Nephron (organoid): ENCODE results near the gene USP5.
"Not testable (repeated sequence)": the region's sequence is repeated elsewhere in the genome, so short reads cannot be mapped to it uniquely, and the experiment has no call there.

ENCODE experiments used
- H3K27ac Mint-ChIP-seq, 3 experiments: 2 replicates each; pipeline ENCODE4 v1.8.0; 2020; ENCODE audit warnings: mixed read lengths in 3 of 3, mild to moderate bottlenecking in 2 of 3, moderate library complexity in 1 of 3
- H3K27me3 Mint-ChIP-seq: 2 replicates; pipeline ENCODE4 v1.8.0; 2021; ENCODE audit warnings: low read depth, mild to moderate bottlenecking, moderate library complexity, mixed read lengths
- H3K36me3 Mint-ChIP-seq: 2 replicates; pipeline ENCODE4 v1.8.0; 2020; ENCODE audit warnings: low read depth, mixed read lengths
- H3K4me1 Mint-ChIP-seq: 2 replicates; pipeline ENCODE4 v1.8.0; 2020; ENCODE audit warnings: mixed read lengths
- H3K4me3 Mint-ChIP-seq, 3 experiments: 2 replicates each; pipeline ENCODE4 v1.8.0; 2020; ENCODE audit warnings: mild to moderate bottlenecking in 3 of 3, mixed read lengths in 3 of 3, moderate library complexity in 2 of 3
- H3K9me3 Mint-ChIP-seq: 2 replicates; pipeline ENCODE4 v1.8.0; 2020; ENCODE audit warnings: mixed read lengths
- CTCF ChIP-seq, 3 experiments: fragments of 200-600 bp; sonication (generic); IDR thresholded peaks; one replicate each; pipeline ENCODE4 v1.5.0; 2021; ENCODE audit warnings: antibody characterized with exemption in 3 of 3; ENCODE audit not compliant: unreplicated experiment in 3 of 3

USP5 gene

GRCh38 chr12:6890789-6891645 is 39.1 kb downstream of the USP5 start:
- peak overlapping the region; percentile 81 to 89 (median 88) for H3K4me3 Mint-ChIP-seq
- no peaks in the 10 kb centered on the region for H3K9me3 Mint-ChIP-seq
- peak; percentile 93 to 95 (median 94) for TF ChIP-seq CTCF (IDR thresholded peaks at IDR 0.05; ENCODE audit: unreplicated experiment in 3 of 3)
- peaks cover 9% of the 10 kb centered on the region for H3K4me1 Mint-ChIP-seq
- no peaks in the 10 kb centered on the region for H3K36me3 Mint-ChIP-seq
- peaks cover 4% of the 10 kb centered on the region for H3K27me3 Mint-ChIP-seq
- H3K27ac Mint-ChIP-seq = peak overlapping the region; percentile 98 to 99 (median 99)

GRCh38 chr12:6891646-6892001 is 39.7 kb downstream of the USP5 start:
- Mint-ChIP-seq H3K27me3 (peaks cover 4% of the 10 kb centered on the region), H3K36me3 (no peaks in the 10 kb centered on the region), H3K27ac (peak overlapping the region; percentile 98 to 99 (median 99)), H3K4me3 (peak overlapping the region; percentile 81 to 89 (median 88)), H3K4me1 (peaks cover 5% of the 10 kb centered on the region), H3K9me3 (no peaks in the 10 kb centered on the region)
- no peak for TF ChIP-seq CTCF (IDR thresholded peaks at IDR 0.05; ENCODE audit: unreplicated experiment in 3 of 3)

GRCh38 chr12:6892683-6893082 is 40.7 kb downstream of the USP5 start:
- H3K36me3 Mint-ChIP-seq, H3K9me3 Mint-ChIP-seq, H3K4me1 Mint-ChIP-seq, H3K27me3 Mint-ChIP-seq: not testable (repeated sequence)
- peak overlapping the region; percentile 31 to 64 (median 58) for H3K4me3 Mint-ChIP-seq
- peak overlapping the region; percentile 98 to 99 (median 99) for H3K27ac Mint-ChIP-seq

GRCh38 chr12:6894321-6894720 is 42.4 kb downstream of the USP5 start:
- H3K4me1 Mint-ChIP-seq = peaks cover 5% of the 10 kb centered on the region
- H3K4me3 Mint-ChIP-seq = no peak overlapping the region
- H3K9me3 Mint-ChIP-seq = no peaks in the 10 kb centered on the region
- no peaks in the 10 kb centered on the region for H3K36me3 Mint-ChIP-seq
- H3K27me3 Mint-ChIP-seq = peaks cover 4% of the 10 kb centered on the region
- TF ChIP-seq CTCF (IDR thresholded peaks at IDR 0.05; ENCODE audit: unreplicated experiment in 3 of 3) = no peak
- H3K27ac Mint-ChIP-seq = no peak overlapping the region

GRCh38 chr12:6896846-6897435 is 45.0 kb downstream of the USP5 start:
- H3K9me3 Mint-ChIP-seq = no peaks in the 10 kb centered on the region
- no peaks in the 10 kb centered on the region for H3K36me3 Mint-ChIP-seq
- H3K27me3 Mint-ChIP-seq = no peaks in the 10 kb centered on the region
- no peak overlapping the region for H3K4me3 Mint-ChIP-seq
- H3K4me1 Mint-ChIP-seq = no peaks in the 10 kb centered on the region
- H3K27ac Mint-ChIP-seq = no peak overlapping the region
- TF ChIP-seq CTCF (IDR thresholded peaks at IDR 0.05; ENCODE audit: unreplicated experiment in 3 of 3) = no peak

- H3K9me3 Mint-ChIP-seq = no peaks in the 10 kb centered on the region
- TF ChIP-seq CTCF (IDR thresholded peaks at IDR 0.05; ENCODE audit: unreplicated experiment in 3 of 3) = no peak
- no peaks in the 10 kb centered on the region for H3K36me3 Mint-ChIP-seq
- no peaks in the 10 kb centered on the region for H3K27me3 Mint-ChIP-seq
- H3K4me3 Mint-ChIP-seq = no peak overlapping the region
- peaks cover 4% of the 10 kb centered on the region for H3K4me1 Mint-ChIP-seq
- H3K27ac Mint-ChIP-seq = no peak overlapping the region
Measured at GRCh38 chr12:6899427-6899826, 47.5 kb downstream of the USP5 start.
